Loucy (cell line): ENCODE data around the gene GRID1.

Source experiments
- H2AFZ ChIP-seq: fragments of 200-600 bp; sonication (generic); 2 replicates; pipeline ENCODE4 v1.6.0; 2016; ENCODE audit warnings: antibody characterized with exemption, mild to moderate bottlenecking, low read length, moderate library complexity
- H3F3A ChIP-seq: fragments of 200-600 bp; 2 replicates; pipeline ENCODE4 v1.6.0; 2016; ENCODE audit warnings: antibody characterized with exemption, low read depth, mild to moderate bottlenecking
- H3K27me3 ChIP-seq: fragments of 200-600 bp; sonication (generic); 2 replicates; pipeline ENCODE4 v1.6.1; 2014; ENCODE audit warnings: low read length, mild to moderate bottlenecking; ENCODE audit not compliant: insufficient read depth, poor library complexity, severe bottlenecking
- H3K36me3 ChIP-seq: fragments of 200-600 bp; sonication (generic); 2 replicates; pipeline ENCODE4 v1.6.1; 2016; ENCODE audit warnings: low read length; ENCODE audit not compliant: insufficient read depth
- H3K4me1 ChIP-seq: fragments of 200-600 bp; sonication (generic); 2 replicates; pipeline ENCODE4 v1.5.1; 2014; ENCODE audit warnings: low read length, mild to moderate bottlenecking; ENCODE audit not compliant: insufficient read depth, poor library complexity, severe bottlenecking
- H3K4me2 ChIP-seq: fragments of 200-600 bp; sonication (generic); 2 replicates; pipeline ENCODE4 v1.6.0; 2014; ENCODE audit warnings: antibody characterized with exemption, low read length, low read depth, mild to moderate bottlenecking; ENCODE audit not compliant: poor library complexity, severe bottlenecking
- H3K4me3 ChIP-seq: fragments of 200-600 bp; sonication (generic); 2 replicates; pipeline ENCODE4 v1.5.1; 2014; ENCODE audit warnings: low read length, mild to moderate bottlenecking, mixed read lengths; ENCODE audit not compliant: poor library complexity, severe bottlenecking
- H3K79me2 ChIP-seq: fragments of 200-600 bp; sonication (generic); 2 replicates; pipeline ENCODE4 v1.6.1; 2014; ENCODE audit warnings: low read length; ENCODE audit not compliant: insufficient read depth
- H3K9ac ChIP-seq: fragments of 200-600 bp; sonication (generic); 2 replicates; pipeline ENCODE4 v1.6.0; 2014; ENCODE audit warnings: mild to moderate bottlenecking, low read depth, low read length, moderate library complexity; ENCODE audit not compliant: poor library complexity, severe bottlenecking
- H3K9me2 ChIP-seq: fragments of 200-600 bp; sonication (generic); replicated peaks from 2 replicates; pipeline ENCODE4 v1.6.1; 2016; ENCODE audit warnings: low read depth, low read length, mixed read lengths
- H3K9me3 ChIP-seq: fragments of 200-600 bp; sonication (generic); 2 replicates; pipeline ENCODE4 v1.6.1; 2014; ENCODE audit warnings: mild to moderate bottlenecking, antibody characterized with exemption, low read length, low read depth; ENCODE audit not compliant: insufficient read depth
- H4K20me1 ChIP-seq: fragments of 200-600 bp; sonication (generic); 2 replicates; pipeline ENCODE4 v1.6.0; 2014; ENCODE audit warnings: antibody characterized with exemption, low read length, mild to moderate bottlenecking; ENCODE audit not compliant: insufficient read depth, poor library complexity, severe bottlenecking
- EZH2phosphoT487 ChIP-seq: fragments of 200-600 bp; IDR thresholded peaks from 2 replicates; pipeline ENCODE4 v1.6.1; 2018; ENCODE audit warnings: antibody characterized with exemption, mild to moderate bottlenecking, moderate library complexity, borderline replicate concordance
- TF ChIP-seq, protein P1 (sequence below): fragments of 200-600 bp; sonication (generic); conservative IDR thresholded peaks from 2 replicates; pipeline ENCODE4 v1.5.1; 2014; ENCODE audit warnings: mild to moderate bottlenecking, antibody characterized with exemption, low read length

GRID1 gene

DNA sequence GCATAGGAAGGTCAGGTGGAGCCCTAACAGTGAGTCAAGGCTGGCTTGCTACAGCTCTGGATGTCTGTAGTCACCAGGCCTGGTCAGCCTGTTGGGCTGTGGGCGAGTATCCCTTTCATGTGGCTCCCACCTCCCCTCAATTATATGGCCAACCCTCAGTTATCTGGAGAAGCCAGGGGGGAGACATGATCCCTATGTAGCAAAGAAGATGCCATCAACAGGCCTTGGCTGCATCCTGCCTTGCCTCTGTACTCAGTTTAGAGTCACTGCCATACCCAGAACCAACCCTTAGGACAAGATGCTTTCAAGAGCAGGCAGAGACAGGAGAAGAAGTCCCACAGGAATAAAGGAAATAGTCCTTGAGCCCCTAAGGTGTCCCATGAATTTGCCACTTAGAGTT is 763.9 kb downstream of the GRID1 start:
- H3K4me2 ChIP-seq: no peak overlapping the region

DNA sequence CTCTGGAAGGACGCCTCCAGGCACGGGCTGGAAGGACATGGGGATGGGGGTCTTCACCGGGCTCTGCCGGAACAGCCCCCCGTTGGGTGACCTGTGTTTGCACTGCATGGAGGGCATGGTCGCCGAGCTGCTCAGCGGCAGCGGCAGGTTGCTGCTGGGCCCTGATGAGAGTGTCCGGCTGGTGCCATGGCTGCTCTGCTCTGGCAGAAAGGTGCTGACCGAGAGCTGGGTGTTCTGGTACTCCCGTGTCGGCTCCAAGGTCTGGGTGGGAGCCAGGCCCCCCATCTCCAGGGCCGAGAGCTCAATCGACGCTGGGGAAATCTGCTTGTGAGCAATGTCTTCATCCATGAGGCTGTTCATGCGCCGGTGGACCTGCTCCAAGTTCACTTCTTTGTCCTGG is 764.3 kb downstream of the GRID1 start:
- Histone ChIP-seq H3K4me3 (no peak overlapping the region), H4K20me1 (no peaks in the 10 kb centered on the region), H3K36me3 (no peaks in the 10 kb centered on the region), H3K9ac (no peak overlapping the region), H3K9me2 (no peaks in the 10 kb centered on the region), H3F3A (no peaks in the 10 kb centered on the region), H3K4me1 (no peaks in the 10 kb centered on the region), H2AFZ (no peak overlapping the region), H3K4me2 (no peak overlapping the region), H3K79me2 (no peaks in the 10 kb centered on the region), H3K27me3 (no peaks in the 10 kb centered on the region), H3K9me3 (no peaks in the 10 kb centered on the region)
- TF ChIP-seq, protein P1, sequence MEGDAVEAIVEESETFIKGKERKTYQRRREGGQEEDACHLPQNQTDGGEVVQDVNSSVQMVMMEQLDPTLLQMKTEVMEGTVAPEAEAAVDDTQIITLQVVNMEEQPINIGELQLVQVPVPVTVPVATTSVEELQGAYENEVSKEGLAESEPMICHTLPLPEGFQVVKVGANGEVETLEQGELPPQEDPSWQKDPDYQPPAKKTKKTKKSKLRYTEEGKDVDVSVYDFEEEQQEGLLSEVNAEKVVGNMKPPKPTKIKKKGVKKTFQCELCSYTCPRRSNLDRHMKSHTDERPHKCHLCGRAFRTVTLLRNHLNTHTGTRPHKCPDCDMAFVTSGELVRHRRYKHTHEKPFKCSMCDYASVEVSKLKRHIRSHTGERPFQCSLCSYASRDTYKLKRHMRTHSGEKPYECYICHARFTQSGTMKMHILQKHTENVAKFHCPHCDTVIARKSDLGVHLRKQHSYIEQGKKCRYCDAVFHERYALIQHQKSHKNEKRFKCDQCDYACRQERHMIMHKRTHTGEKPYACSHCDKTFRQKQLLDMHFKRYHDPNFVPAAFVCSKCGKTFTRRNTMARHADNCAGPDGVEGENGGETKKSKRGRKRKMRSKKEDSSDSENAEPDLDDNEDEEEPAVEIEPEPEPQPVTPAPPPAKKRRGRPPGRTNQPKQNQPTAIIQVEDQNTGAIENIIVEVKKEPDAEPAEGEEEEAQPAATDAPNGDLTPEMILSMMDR: no peak
- no peak for TF ChIP-seq EZH2phosphoT487

More for the DNA sequence above, 763.9 kb downstream of the GRID1 start:
- Histone ChIP-seq H2AFZ (no peak overlapping the region), H3K4me1 (no peaks in the 10 kb centered on the region), H3K36me3 (no peaks in the 10 kb centered on the region), H3K9me3 (no peaks in the 10 kb centered on the region), H3K9ac (no peak overlapping the region), H3K79me2 (no peaks in the 10 kb centered on the region), H3K4me3 (no peak overlapping the region), H3F3A (no peaks in the 10 kb centered on the region), H3K27me3 (no peaks in the 10 kb centered on the region), H3K9me2 (no peaks in the 10 kb centered on the region), H4K20me1 (no peaks in the 10 kb centered on the region)
- TF ChIP-seq, protein P1: no peak
- TF ChIP-seq EZH2phosphoT487: no peak

DNA sequence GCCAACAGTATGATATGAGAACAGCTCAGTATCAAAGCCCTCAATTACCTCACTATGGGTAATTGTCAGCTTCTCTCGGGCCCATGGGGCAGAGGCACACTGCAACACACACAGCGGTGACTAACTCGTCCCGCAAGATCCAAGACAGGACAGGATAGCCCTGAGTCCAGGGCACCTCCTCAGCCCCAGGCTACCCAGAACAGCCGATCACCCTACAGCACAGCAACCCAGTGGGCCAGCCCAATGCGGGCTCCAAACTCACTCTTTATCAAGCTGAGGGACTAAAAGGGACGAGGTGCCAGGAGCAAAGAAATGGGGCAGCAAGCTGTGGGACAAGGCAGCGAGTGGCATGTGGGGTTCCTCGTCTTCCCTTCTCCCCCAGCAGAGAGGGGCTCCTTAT is 765.1 kb downstream of the GRID1 start:
- Histone ChIP-seq H3K79me2 (no peaks in the 10 kb centered on the region), H3K9ac (no peak overlapping the region), H3K9me2 (no peaks in the 10 kb centered on the region), H4K20me1 (no peaks in the 10 kb centered on the region), H2AFZ (no peak overlapping the region), H3K9me3 (no peaks in the 10 kb centered on the region), H3F3A (no peaks in the 10 kb centered on the region), H3K27me3 (no peaks in the 10 kb centered on the region), H3K4me2 (no peak overlapping the region), H3K4me3 (no peak overlapping the region), H3K4me1 (no peaks in the 10 kb centered on the region), H3K36me3 (no peaks in the 10 kb centered on the region)
- TF ChIP-seq, protein P1: no peak
- no peak for TF ChIP-seq EZH2phosphoT487
